Right lobe of liver (tissue), 6 donors: ENCODE measurements around the gene LMAN1. TPM values are rescaled to one million over a fixed set of nuclear protein-coding genes. Genes with fewer than 3 reads are reported as not detected.

Experiments used
- ATAC-seq, 4 donors: fragments of 200-7000 bp; cut with Tn5 transposase; one replicate each; pipeline ENCODE4 v1.9.1; 2020; ENCODE audit warnings: mild to moderate bottlenecking in 4 of 4, moderate library complexity in 4 of 4
- DNase-seq, 3 donors: peaks; one replicate each; pipeline ENCODE4 v3.0.0-alpha.2; 2020
- H3K27ac ChIP-seq, 3 donors: fragments of 200-600 bp; one replicate each; pipeline ENCODE4 v1.8.0; 2022
- H3K27me3 ChIP-seq, 2 donors: fragments of 200-600 bp; one replicate each; pipeline ENCODE4 v1.8.0; 2022
- H3K36me3 ChIP-seq, 4 donors: fragments of 200-600 bp; sonication (generic) in 1 of 4; one replicate each; pipeline versions ENCODE4 v1.5.1 to v1.8.0; 2017 to 2022; ENCODE audit warnings: control low read depth in 1 of 4
- H3K4me1 ChIP-seq, 4 donors: fragments of 200-600 bp; sonication (generic) in 1 of 4; one replicate each; pipeline versions ENCODE4 v1.5.1 to v1.8.0; 2017 to 2022; ENCODE audit warnings: control low read depth in 1 of 4
- H3K4me3 ChIP-seq, 3 donors: fragments of 200-600 bp; one replicate each; pipeline ENCODE4 v1.8.0; 2022
- H3K9me3 ChIP-seq, 4 donors: fragments of 200-600 bp; sonication (generic) in 1 of 4; one replicate each; pipeline versions ENCODE4 v1.5.1 to v1.8.0; 2017 to 2022; ENCODE audit warnings: control low read depth in 1 of 4
- POLR2A ChIP-seq: fragments of 450-650 bp; IDR thresholded peaks from one replicate; pipeline ENCODE4 v1.6.1; 2017; ENCODE audit warnings: antibody characterized with exemption, mild to moderate bottlenecking
- WGBS: methylation state at CpG from one replicate; pipeline ENCODE4 v1.1.6; 2018; ENCODE audit warnings: low coverage, low lambda C conversion rate; ENCODE audit not compliant: insufficient coverage; ENCODE audit errors: missing lambda C conversion rate; 5-methylcytosine and 5-hydroxymethylcytosine counted together
- intact Hi-C, 2 donors: fragments of 100-400 bp; cut with DNase I; formaldehyde crosslinking; loops; one replicate each; pipeline versions ENCODE4 v1.11.2 to v1.14.1; 2022
- total RNA-seq, 6 experiments: library from RNA; depleted of rRNA in 2 of 6; stranded (reverse); fragments of >200 nt in 2 of 6; fragmentation: NEBNext Ultra II Directional in 3 of 6; extraction: Animal tissue kit (Norgen Biotek cat#: 25700) in 3 of 6; gene quantifications; one replicate each; pipeline versions ENCODE4 v1.1.0 to v1.2.4, GENCODE V29; 2016 to 2023
- TF ChIP-seq, protein P1 (sequence below), 4 donors: fragments of 200-600 bp in 3 of 4; fragments of 450-650 bp in 1 of 4; IDR thresholded peaks; one replicate each; pipeline versions ENCODE4 v1.5.1 to v1.8.0; 2016 to 2022; ENCODE audit warnings: antibody characterized with exemption in 4 of 4, mild to moderate bottlenecking in 2 of 4
- donor health status: DM: no; HTN: yes; CAD: no.
- donor health status: DM: no; HTN: no; CAD: no.
- donor health status: DM: no; HTN: no; CAD: no.
- donor health status: DM: no; HTN: yes; CAD: no.
- donor health status: DM: no; HTN: yes; CAD: no.

LMAN1 gene
- total RNA-seq, 6 experiments from 2014 or later: 67.8 to 136 (median 108) TPM

DNA sequence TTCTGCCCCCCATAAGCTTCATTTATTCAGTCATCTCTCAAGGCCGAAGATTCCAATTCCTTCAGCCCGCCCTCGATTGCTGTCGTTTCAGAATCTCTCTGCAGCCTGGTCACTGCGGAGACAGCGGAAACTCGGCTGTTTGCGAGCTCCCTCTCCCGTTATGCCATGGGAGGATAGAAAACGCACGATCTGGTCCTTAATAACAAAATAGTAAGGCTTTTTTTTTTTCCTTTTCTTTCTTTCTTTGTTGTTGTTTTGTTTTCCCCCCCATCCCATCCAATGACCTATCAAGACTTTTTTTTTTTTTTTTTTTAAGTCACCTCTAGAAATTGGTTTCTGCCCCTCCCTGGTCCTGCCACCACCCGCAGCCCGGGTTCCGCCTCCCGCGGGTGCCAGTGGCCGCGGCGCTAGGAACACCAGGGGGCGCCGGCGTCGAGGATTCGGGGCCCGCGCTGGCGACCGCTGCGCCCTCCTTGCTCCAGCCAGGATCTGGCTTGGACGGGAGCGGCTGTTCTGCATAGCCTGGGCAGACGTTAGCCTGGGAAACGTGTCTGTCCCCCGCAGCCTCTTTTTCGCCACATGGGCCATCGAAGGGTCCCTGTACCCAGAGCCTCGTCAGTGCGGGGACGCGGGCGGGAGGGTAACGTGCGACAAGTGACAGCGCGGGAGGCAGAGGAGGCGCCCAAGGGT is 50.7 kb downstream of the LMAN1 start:
- 3% methylated on average over 37 of the region's 46 CpGs for WGBS
- H3K4me3 ChIP-seq: peak overlapping the region in 1 of 3 donors; percentile 5
- H3K9me3 ChIP-seq: no peaks in the 10 kb centered on the region
- H3K4me1 ChIP-seq: peaks cover 0 to 5% (median 2%) of the 10 kb centered on the region in 4 donors
- DNase-seq (peak; percentile 80 to 82 (median 80)), ATAC-seq (peak; percentile 99 to 100 (median 100))
- TF ChIP-seq POLR2A: no peak
- TF ChIP-seq, protein P1, sequence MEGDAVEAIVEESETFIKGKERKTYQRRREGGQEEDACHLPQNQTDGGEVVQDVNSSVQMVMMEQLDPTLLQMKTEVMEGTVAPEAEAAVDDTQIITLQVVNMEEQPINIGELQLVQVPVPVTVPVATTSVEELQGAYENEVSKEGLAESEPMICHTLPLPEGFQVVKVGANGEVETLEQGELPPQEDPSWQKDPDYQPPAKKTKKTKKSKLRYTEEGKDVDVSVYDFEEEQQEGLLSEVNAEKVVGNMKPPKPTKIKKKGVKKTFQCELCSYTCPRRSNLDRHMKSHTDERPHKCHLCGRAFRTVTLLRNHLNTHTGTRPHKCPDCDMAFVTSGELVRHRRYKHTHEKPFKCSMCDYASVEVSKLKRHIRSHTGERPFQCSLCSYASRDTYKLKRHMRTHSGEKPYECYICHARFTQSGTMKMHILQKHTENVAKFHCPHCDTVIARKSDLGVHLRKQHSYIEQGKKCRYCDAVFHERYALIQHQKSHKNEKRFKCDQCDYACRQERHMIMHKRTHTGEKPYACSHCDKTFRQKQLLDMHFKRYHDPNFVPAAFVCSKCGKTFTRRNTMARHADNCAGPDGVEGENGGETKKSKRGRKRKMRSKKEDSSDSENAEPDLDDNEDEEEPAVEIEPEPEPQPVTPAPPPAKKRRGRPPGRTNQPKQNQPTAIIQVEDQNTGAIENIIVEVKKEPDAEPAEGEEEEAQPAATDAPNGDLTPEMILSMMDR (IDR thresholded peaks at IDR 0.05): peak; percentile 66 to 86 (median 84)
- H3K27ac ChIP-seq: no peak overlapping the region
- no peaks in the 10 kb centered on the region for H3K36me3 ChIP-seq
- H3K27me3 ChIP-seq: no peaks in the 10 kb centered on the region
- intact Hi-C loops: loop anchor here in 1 of 2 donors (10.0 kb wide), 1 partner anchor 86 kb away; no protein-coding TSS in a partner anchor

DNA sequence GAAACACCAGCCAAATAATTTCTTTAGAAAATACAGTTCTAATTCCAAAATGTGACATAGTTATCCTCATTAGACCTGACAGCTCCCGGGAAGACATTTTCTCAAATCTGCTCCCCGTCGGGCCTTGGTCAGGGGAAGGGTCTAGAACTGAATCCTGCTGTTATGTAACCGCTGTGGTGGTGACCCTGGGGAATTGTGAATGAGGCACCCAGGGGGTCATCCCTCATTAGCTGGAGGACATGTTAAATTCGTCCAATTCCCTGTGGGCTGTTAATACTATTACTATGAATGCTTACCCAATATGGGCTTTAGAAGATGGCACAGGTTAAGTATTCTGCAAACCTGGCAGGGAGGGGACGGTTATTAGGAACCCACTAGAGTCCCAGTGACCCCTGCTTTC is 52.4 kb downstream of the LMAN1 start:
- Histone ChIP-seq H3K36me3 (no peaks in the 10 kb centered on the region), H3K9me3 (no peaks in the 10 kb centered on the region), H3K27me3 (no peaks in the 10 kb centered on the region), H3K4me1 (peaks cover 0 to 5% (median 2%) of the 10 kb centered on the region in 4 donors), H3K4me3 (no peak overlapping the region), H3K27ac (no peak overlapping the region)
- intact Hi-C loops: loop anchor here in 1 of 2 donors (10.0 kb wide), 1 partner anchor 88 kb away; no protein-coding TSS in a partner anchor
- DNase-seq (no peak), ATAC-seq (no peak)
- WGBS: 56% methylated on average over 4 of the region's 6 CpGs
- TF ChIP-seq, protein P1 (IDR thresholded peaks at IDR 0.05): no peak
- no peak for TF ChIP-seq POLR2A

DNA sequence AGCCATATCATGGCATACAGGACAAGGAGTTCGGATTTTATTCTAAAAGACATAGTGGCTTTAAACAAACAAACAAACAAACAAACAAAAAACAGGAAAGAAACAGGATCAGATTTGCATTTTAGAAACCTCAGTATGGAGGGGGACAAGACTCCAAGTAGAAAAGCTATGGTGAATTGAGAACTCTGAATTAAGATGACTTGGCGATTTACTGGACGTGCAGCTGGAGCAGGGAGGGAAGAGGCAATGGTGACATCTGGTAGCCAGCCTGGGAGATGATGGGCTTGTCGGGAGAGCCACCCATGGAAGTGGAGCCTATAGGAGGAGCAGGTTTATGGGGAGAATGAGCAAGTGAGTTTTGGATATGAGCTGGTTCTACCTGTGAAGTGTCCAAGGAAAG is 53.8 kb downstream of the LMAN1 start:
- no peak for ATAC-seq
- DNase-seq: no peak
- Histone ChIP-seq H3K9me3 (no peaks in the 10 kb centered on the region), H3K4me3 (no peak overlapping the region), H3K4me1 (peaks cover 0 to 5% (median 2%) of the 10 kb centered on the region in 4 donors), H3K27me3 (no peaks in the 10 kb centered on the region), H3K36me3 (no peaks in the 10 kb centered on the region), H3K27ac (no peak overlapping the region)
- intact Hi-C loops: loop anchor here in 1 of 2 donors (10.0 kb wide), 1 partner anchor 90 kb away; no protein-coding TSS in a partner anchor
- 60% methylated on average over 3 of the region's 4 CpGs for WGBS
- TF ChIP-seq, protein P1 (IDR thresholded peaks at IDR 0.05): no peak
- TF ChIP-seq POLR2A: no peak

DNA sequence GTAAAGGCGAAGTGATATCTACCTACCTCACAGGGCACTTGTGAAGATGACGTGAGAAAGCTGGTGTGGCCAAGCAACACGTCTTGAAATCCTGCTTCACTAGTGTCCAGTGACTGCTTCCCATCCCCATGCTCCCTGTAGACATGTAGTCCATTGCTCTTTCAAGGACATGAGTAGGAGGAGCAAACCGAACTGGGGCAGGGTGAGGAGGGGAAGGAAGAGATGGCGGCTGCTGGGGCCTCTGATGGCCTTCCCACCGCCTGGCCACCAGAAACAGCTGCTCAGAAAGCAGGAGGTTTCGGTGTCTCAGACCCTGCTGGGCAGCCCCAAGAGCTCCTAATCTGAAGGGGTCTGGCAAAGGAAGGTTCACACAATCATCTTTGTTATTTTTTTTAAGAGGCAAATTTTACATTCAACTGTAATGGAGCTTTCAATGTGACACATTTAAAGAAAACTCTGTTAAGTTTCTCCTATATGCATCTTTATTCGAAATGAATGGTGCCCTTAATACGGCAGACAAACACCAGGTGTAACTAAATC is 55.3 kb downstream of the LMAN1 start:
- TF ChIP-seq POLR2A: no peak
- TF ChIP-seq, protein P1 (IDR thresholded peaks at IDR 0.05): no peak
- intact Hi-C loops: loop anchor here in 1 of 2 donors (10.0 kb wide), 1 partner anchor 91 kb away; no protein-coding TSS in a partner anchor
- ATAC-seq: no peak
- WGBS: 62% methylated on average over 8 of the region's 9 CpGs
- Histone ChIP-seq H3K4me3 (no peak overlapping the region), H3K27ac (no peak overlapping the region), H3K4me1 (peaks cover 0 to 2% (median under 1%) of the 10 kb centered on the region in 4 donors), H3K27me3 (no peaks in the 10 kb centered on the region), H3K36me3 (no peaks in the 10 kb centered on the region), H3K9me3 (no peaks in the 10 kb centered on the region)
- DNase-seq: no peak
